AG04450 (cell line): ENCODE measurements around the gene ZNF428. TPM values are rescaled to one million over a fixed set of nuclear protein-coding genes. Genes with fewer than 3 reads are reported as not detected.

ENCODE experiments used
- CTCF ChIA-PET: fragments of 300-600, 350-600 bp; formaldehyde crosslinking; extraction: SDS; loops from one replicate; lab custom pipeline; 2022; ENCODE audit warnings: antibody characterized with exemption, inconsistent platforms; lab: Charles Lee
- POLR2A ChIA-PET: fragments of 350-600 bp; formaldehyde crosslinking; extraction: SDS; loops from one replicate; lab custom pipeline; 2021; ENCODE audit warnings: antibody characterized with exemption, inconsistent platforms; lab: Yijun Ruan, JAX
- DNase-seq: peaks from one replicate; pipeline ENCODE4 v3.0.0-alpha.2; 2011; ENCODE audit warnings: low read depth, low spot score
- H3K27ac ChIP-seq: one replicate; pipeline ENCODE4 v1.5.1; 2012; ENCODE audit warnings: low read depth, low read length, control low read depth
- H3K27me3 ChIP-seq: one replicate; pipeline ENCODE4 v1.6.0; 2012; ENCODE audit warnings: low read length; ENCODE audit not compliant: control insufficient read depth, insufficient read depth
- H3K4me3 ChIP-seq: 2 replicates; pipeline ENCODE4 v1.5.1; 2011; ENCODE audit warnings: mild to moderate bottlenecking, low read depth, low read length, control low read depth
- H3K9me3 ChIP-seq: 2 replicates; pipeline ENCODE4 v1.5.1; 2012; ENCODE audit warnings: low read length; ENCODE audit not compliant: control insufficient read depth, insufficient read depth
- CTCF ChIP-seq: IDR thresholded peaks from 2 replicates; pipeline ENCODE4 v1.5.1; 2011; ENCODE audit warnings: low read depth, low read length, control low read depth, inconsistent platforms
- polyA plus RNA-seq: library from polyadenylated mRNA; depleted of rRNA; stranded (reverse); fragments of >200 nt; gene quantifications from 2 replicates; pipeline ENCODE4 v1.2.3, GENCODE V29; 2011

ZNF428 gene
- polyA plus RNA-seq, 1 experiment = 18.7 TPM

- Histone ChIP-seq H3K27ac (no peak overlapping the region), H3K27me3 (no peaks in the 10 kb centered on the region), H3K4me3 (no peak overlapping the region), H3K9me3 (no peaks in the 10 kb centered on the region)
- ChIA-PET CTCF (interaction anchor here (1.2 kb wide), 1 partner anchor 10 kb away, joined by 7 read pairs; no protein-coding TSS in a partner anchor), POLR2A (no interaction called here)
- DNase-seq = no peak
- no peak for TF ChIP-seq CTCF
These were observed 34.9 kb downstream of the ZNF428 start for GRCh38 chr19:43584484-43584883.

DNA sequence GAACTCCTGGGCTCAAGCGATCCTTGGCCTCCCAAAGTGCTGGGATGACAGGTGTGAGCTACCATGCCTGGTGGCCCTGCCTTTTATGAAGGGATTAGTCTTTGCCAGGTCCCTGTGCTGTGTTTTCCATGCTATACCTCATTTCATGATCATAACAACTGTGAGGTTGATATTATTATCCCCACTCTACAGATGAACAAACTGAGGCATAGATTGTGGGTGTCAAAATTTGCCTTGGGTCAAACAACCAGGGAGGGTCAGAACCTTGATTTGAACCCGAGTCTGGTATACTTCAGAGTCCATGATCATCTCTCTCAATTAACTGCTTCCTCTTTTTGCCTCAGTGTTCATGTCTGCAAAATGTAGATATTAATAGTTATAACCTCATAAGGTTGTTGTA lies 36.9 kb downstream of the ZNF428 start:
- peaks cover 2% of the 10 kb centered on the region for H3K27me3 ChIP-seq
- CTCF ChIA-PET = interaction anchor here (2.0 kb wide), 1 partner anchor 12 kb away, joined by 10 read pairs; no protein-coding TSS in a partner anchor

GRCh38 chr19:43581467-43581866 lies 38.0 kb downstream of the ZNF428 start:
- POLR2A ChIA-PET = no interaction called here
- no peaks in the 10 kb centered on the region for H3K9me3 ChIP-seq
- H3K4me3 ChIP-seq = no peak overlapping the region
- H3K27ac ChIP-seq = no peak overlapping the region
- no peak for DNase-seq
- no peak for TF ChIP-seq CTCF
- H3K27me3 ChIP-seq = peaks cover 2% of the 10 kb centered on the region
- CTCF ChIA-PET = interaction anchor here (0.6 to 2.0 kb wide), 3 partner anchors 13 to 134 kb away, joined by 3 to 10 read pairs (median 6); no protein-coding TSS in a partner anchor

More for the DNA sequence above, 36.9 kb downstream of the ZNF428 start:
- TF ChIP-seq CTCF = no peak
- Histone ChIP-seq H3K4me3 (no peak overlapping the region), H3K27ac (no peak overlapping the region), H3K9me3 (no peaks in the 10 kb centered on the region)
- POLR2A ChIA-PET = no interaction called here
- no peak for DNase-seq

DNA sequence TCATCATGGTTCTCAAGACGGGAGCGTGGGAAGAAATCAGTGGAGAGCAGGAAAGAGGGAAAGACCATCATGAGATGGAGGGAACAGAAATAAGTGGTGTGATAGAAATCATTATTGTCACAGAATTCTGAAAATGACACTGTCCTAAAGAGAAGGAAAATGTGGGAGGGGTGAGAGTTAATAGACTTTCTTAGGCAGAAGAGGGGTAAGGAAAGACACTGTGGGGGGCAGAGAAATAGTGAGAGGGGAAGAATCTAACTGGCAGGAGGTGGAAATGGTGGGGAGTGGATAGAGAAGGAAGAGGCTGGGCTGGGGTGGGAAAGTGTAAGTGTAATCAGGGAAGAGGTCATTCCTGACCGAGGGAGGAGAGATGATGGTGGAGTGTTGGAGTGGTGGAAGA lies 40.6 kb downstream of the ZNF428 start:
- no peak for DNase-seq
- ChIA-PET CTCF (no interaction called here), POLR2A (no interaction called here)
- H3K27me3 ChIP-seq = peaks cover 2% of the 10 kb centered on the region
- H3K9me3 ChIP-seq = peaks cover 3% of the 10 kb centered on the region; the same call in 1 of the 2 replicates
- H3K27ac ChIP-seq = no peak overlapping the region
- no peak overlapping the region for H3K4me3 ChIP-seq
- no peak for TF ChIP-seq CTCF

- TF ChIP-seq CTCF = no peak
- POLR2A ChIA-PET = no interaction called here
- Histone ChIP-seq H3K4me3 (peak overlapping the region; percentile 58), H3K9me3 (peaks cover 3% of the 10 kb centered on the region; the same call in 1 of the 2 replicates), H3K27me3 (peaks cover 2% of the 10 kb centered on the region), H3K27ac (peak overlapping the region; percentile 61)
- CTCF ChIA-PET = interaction anchor here (2.6 to 3.0 kb wide), 2 partner anchors 18 to 21 kb away, joined by 6 to 20 read pairs; no protein-coding TSS in a partner anchor
- DNase-seq = no peak
These were observed 43.2 kb downstream of the ZNF428 start for GRCh38 chr19:43575955-43576878.
